ENCODE measurements around the gene RRBP1. TPM values are rescaled to one million over a fixed set of nuclear protein-coding genes. Genes with fewer than 3 reads are reported as not detected.

RRBP1 gene
- total RNA-seq, 1 donor from 2014 or later: 79.8 TPM

GRCh38 chr20:17633221-17633849 is 48.7 kb downstream of the RRBP1 start:
- DNase-seq (ENCODE audit: extremely low spot score in 2 of 2): no peak
- H3K36me3 ChIP-seq: peaks cover 0 to 55% of the 10 kb centered on the region in 2 donors
- intact Hi-C loops (cut with DNase I): no loop called here
- no peak for TF ChIP-seq POLR2AphosphoS5 (IDR thresholded peaks at IDR 0.05; ENCODE audit: insufficient read depth in 1 of 2, low read depth in 1 of 2)
- no peak for TF ChIP-seq POLR2A (IDR thresholded peaks at IDR 0.05)
- no peak for TF ChIP-seq CTCF (IDR thresholded peaks at IDR 0.05)
- no peaks in the 10 kb centered on the region for H3K27me3 ChIP-seq
- H3K4me3 ChIP-seq: no peak overlapping the region
- H3K9me3 ChIP-seq: no peaks in the 10 kb centered on the region
- H3K27ac ChIP-seq: no peak overlapping the region
- H3K4me1 ChIP-seq: peaks cover 47% of the 10 kb centered on the region

- no peaks in the 10 kb centered on the region for H3K27me3 ChIP-seq
- no peak for DNase-seq (ENCODE audit: extremely low spot score in 2 of 2)
- TF ChIP-seq CTCF (IDR thresholded peaks at IDR 0.05) (no peak), POLR2AphosphoS5 (IDR thresholded peaks at IDR 0.05; ENCODE audit: insufficient read depth in 1 of 2, low read depth in 1 of 2) (no peak), POLR2A (IDR thresholded peaks at IDR 0.05) (no peak)
- peaks cover 32% of the 10 kb centered on the region for H3K4me1 ChIP-seq
- no peaks in the 10 kb centered on the region for H3K9me3 ChIP-seq
- intact Hi-C loops (cut with DNase I): no loop called here
- H3K27ac ChIP-seq: no peak overlapping the region
- no peak overlapping the region for H3K4me3 ChIP-seq
- H3K36me3 ChIP-seq: peaks cover 0 to 65% of the 10 kb centered on the region in 2 donors
These were observed 50.3 kb downstream of the RRBP1 start for GRCh38 chr20:17631576-17632319.

- no peak for DNase-seq (ENCODE audit: extremely low spot score in 2 of 2)
- no peaks in the 10 kb centered on the region for H3K9me3 ChIP-seq
- H3K27ac ChIP-seq: no peak overlapping the region
- TF ChIP-seq POLR2AphosphoS5 (IDR thresholded peaks at IDR 0.05; ENCODE audit: insufficient read depth in 1 of 2, low read depth in 1 of 2): no peak
- no peak for TF ChIP-seq CTCF (IDR thresholded peaks at IDR 0.05)
- TF ChIP-seq POLR2A (IDR thresholded peaks at IDR 0.05): no peak
- no peaks in the 10 kb centered on the region for H3K27me3 ChIP-seq
- H3K36me3 ChIP-seq: peaks cover 0 to 74% of the 10 kb centered on the region in 2 donors
- H3K4me3 ChIP-seq: no peak overlapping the region
- peaks cover 22% of the 10 kb centered on the region for H3K4me1 ChIP-seq
- intact Hi-C loops (cut with DNase I): no loop called here
These were observed 51.2 kb downstream of the RRBP1 start for GRCh38 chr20:17630806-17631195.

- intact Hi-C loops (cut with DNase I): no loop called here
- Histone ChIP-seq H3K36me3 (peaks cover 0 to 78% of the 10 kb centered on the region in 2 donors), H3K27ac (no peak overlapping the region), H3K4me3 (no peak overlapping the region), H3K27me3 (no peaks in the 10 kb centered on the region), H3K9me3 (no peaks in the 10 kb centered on the region), H3K4me1 (peaks cover 17% of the 10 kb centered on the region)
- DNase-seq (ENCODE audit: extremely low spot score in 2 of 2): no peak
- no peak for TF ChIP-seq CTCF (IDR thresholded peaks at IDR 0.05)
- TF ChIP-seq POLR2A (IDR thresholded peaks at IDR 0.05): no peak
- TF ChIP-seq POLR2AphosphoS5 (IDR thresholded peaks at IDR 0.05; ENCODE audit: insufficient read depth in 1 of 2, low read depth in 1 of 2): no peak
These were observed 51.8 kb downstream of the RRBP1 start for GRCh38 chr20:17630151-17630805.

Data from vagina (tissue), 2 donors.